GM21381 (cell line): Measurements from ENCODE around the gene CCDC93.
"Not testable (repeated sequence)": the region's sequence is repeated elsewhere in the genome, so short reads cannot be mapped to it uniquely, and the experiment has no call there.

Experiments used
- ATAC-seq: cut with Tn5 transposase; IDR thresholded peaks from one replicate; pipeline ENCODE4 v1.9.1; 2021; ENCODE audit warnings: mild to moderate bottlenecking, moderate library complexity; ENCODE audit not compliant: unreplicated experiment

The CCDC93 gene

GRCh38 chr2:117957616-117958015 lies 56.3 kb downstream of the CCDC93 start:
- no peak for ATAC-seq

DNA sequence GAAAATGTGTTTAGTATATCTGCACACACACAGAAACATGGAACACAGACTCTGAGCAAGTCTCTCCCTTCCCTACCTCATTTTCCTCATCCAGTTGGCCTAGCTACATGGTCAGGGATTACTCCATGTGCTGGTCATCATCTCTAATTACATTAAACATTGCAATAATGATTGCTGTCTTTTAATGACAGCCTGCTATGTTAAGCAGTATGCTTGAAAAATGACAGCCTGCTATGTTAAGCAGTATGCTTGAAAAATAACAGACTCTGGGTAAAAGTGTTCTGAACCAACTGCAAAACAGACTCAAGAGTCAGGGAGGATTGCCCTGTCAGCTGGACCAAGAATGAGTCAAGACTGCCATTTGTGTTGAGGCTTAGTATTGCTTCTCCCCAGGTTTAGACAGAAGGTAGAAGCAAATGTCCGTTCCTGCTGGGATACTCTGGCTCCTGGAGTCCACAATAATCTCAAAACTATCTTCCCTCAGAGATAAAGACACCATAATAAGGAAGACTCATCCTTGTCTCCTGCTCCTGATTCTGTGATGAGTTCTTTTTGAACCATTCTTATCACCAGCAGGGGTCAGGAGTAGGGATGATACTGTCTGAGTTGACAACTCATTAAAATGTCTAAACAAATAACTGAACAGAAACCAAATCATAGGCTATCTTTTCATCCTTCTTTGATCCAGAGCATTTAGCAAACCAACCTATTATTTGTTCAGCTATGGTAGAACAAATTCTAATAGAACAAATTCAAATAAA lies 57.7 kb downstream of the CCDC93 start:
- no peak for ATAC-seq

DNA sequence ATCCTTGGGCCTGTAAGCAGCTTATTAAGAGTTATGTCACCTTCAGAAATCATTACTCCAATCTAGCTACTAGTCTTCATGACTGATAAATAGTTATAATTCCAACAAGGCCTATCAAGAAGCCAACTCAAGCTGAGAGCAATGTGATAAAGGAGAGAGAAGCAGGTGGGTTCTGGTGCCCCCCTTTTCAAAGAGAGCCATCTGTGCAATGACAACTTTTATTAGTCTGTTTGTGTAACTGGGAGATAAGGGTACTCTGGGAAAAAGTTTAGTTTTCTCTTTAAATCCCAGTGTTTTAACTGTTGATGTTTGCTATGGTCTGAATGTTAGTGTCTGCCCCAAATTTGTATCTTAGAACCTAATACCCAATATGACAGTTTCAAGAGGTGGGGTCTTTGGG lies 60.6 kb downstream of the CCDC93 start:
- no peak for ATAC-seq

GRCh38 chr2:117952701-117953100 lies 61.2 kb downstream of the CCDC93 start:
- no peak for ATAC-seq

DNA sequence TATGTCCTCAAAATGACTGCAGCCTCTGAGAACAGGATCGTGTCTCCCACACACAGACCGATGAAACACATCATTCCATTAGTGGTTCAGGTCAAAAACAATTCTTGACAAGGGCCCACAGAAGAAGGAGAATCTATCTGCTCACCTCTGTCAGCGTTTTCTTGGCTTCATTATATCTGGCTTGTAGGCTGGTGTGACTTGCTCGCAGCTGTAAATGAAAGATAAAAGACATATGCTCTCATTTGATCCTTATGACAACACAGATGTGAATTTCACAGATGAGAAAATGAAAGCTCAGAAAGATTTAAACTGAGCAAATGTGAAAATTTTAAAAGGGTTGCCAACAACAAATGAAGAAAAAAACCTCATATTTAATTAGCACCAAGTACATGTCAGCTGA lies 61.6 kb downstream of the CCDC93 start:
- ATAC-seq, result no peak

- ATAC-seq, result no peak
These were observed 64.1 kb downstream of the CCDC93 start for GRCh38 chr2:117949806-117950205.

GRCh38 chr2:117948615-117949014 lies 65.3 kb downstream of the CCDC93 start:
- ATAC-seq, result no peak

GRCh38 chr2:117945296-117945695 lies 68.6 kb downstream of the CCDC93 start:
- ATAC-seq, result no peak

- no peak for ATAC-seq
These were observed 69.1 kb downstream of the CCDC93 start for GRCh38 chr2:117944816-117945215.

DNA sequence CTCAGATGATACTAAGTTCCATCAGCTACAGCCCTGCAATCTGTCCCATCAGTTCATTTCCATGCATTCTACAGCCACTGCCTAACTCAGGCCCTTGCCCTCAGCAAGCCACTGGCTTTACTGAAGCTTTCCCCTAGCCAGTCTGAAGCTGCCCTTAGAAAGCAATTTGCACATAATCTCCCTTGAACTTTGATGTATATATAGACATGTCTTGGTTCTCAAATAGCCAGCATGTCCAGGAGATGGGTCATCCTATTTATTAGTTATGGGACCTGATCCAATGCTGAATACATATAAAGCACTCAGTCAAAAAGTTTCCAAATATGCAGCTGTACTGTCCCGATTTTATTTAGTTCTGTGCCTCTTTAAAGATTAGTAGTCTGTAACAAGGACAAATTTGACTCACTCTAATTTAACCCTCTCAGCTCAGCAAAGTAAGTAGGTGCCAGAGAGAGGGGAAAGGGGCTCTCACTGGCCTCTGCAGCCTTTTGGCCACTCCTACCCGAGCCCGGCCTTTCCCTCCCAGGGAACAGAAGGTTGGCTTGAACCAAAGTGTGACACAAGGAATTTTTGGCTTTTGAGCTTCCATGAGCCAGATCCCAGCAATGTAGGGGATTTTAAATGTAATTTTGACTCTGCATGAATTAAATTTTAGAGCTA lies 70.7 kb downstream of the CCDC93 start:
- no peak for ATAC-seq

- ATAC-seq, result no peak
These were observed 71.3 kb downstream of the CCDC93 start for GRCh38 chr2:117942551-117942950.

- no peak for ATAC-seq
These were observed 72.2 kb downstream of the CCDC93 start for GRCh38 chr2:117941693-117942092.

- no peak for ATAC-seq
These were observed 73.4 kb downstream of the CCDC93 start for GRCh38 chr2:117940436-117940835.

DNA sequence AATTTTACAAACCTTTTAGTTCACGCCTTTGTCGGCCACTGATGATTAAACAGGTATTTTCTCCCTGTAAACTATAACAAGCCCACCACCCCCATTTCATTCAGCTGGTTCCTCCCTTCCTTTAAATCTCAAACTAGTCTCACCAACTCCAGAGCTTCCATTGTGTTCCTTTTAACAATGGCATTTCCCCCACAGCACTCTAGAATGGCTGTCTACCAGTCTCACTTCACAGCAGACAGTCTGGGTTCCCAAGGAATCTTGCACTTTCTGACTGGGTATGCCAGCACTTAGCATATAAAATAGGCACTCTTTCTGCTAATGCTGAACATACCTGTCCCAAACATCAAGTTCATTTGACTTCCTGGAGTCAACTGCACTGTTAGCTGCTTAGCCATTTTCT lies 75.3 kb downstream of the CCDC93 start:
- ATAC-seq, result no peak

DNA sequence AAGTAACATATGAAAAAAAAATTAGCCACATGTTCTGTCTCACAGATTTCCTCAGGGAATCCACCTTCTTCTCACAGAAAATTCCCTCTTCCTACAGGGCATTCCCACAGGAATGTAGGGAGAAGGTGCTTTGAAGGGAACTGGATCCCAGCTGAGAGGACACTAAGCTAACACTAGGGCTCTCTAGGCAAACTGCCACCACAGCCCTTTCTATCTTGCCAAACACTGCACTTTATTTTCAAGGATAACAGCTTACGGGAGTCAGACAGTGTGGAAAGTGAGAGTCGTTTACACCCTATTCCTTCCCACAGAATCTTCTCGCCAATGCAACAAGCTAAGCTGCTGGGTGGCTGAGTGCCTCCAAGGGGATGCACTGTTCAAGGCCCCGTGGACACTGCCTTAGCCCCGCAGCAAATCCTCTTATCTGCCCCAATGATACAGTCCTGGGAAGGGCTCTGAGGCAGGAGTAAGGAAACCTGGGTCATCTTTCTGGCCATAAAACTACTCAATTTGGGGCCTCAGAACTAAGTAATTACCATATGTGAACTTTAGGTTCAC lies 76.9 kb downstream of the CCDC93 start:
- no peak for ATAC-seq

DNA sequence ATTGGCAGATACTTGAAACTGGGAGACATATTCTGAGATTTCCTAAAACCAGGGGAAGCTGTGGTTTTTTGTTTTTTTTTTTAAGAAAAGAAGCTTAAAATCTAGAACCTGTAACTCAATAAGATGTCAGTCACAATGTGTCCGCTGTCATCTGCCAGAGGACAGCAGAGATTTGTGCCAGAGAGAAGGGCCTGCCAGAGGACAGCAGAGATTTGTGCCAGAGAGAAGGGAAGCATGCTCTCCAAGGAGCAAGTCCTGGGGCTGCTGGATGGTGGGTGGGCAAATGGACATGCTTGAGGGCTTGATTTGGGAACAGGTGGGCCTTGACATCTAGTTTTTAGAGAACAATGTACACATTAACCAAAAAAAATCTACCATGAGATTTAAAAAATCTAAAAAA lies 77.9 kb downstream of the CCDC93 start:
- ATAC-seq, result no peak

DNA sequence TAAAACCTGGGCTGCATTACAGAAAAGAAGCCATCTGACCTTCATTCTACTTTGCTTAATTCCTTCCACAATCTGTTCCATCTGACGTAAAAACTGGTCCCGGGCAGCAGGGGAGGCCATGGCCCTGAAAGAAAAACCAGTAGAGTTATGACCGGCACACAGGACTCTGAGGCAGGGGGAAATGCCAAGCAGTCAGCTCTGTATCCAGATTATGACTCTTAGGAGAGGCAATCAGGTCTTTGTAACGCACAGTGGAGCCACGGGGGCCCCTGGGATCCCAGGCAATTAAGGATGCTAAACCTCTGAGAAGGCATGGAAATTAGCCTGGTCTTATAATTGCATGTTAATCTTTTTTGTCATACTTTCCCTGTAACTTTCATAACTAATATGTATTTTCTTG lies 78.4 kb downstream of the CCDC93 start:
- no peak for ATAC-seq

DNA sequence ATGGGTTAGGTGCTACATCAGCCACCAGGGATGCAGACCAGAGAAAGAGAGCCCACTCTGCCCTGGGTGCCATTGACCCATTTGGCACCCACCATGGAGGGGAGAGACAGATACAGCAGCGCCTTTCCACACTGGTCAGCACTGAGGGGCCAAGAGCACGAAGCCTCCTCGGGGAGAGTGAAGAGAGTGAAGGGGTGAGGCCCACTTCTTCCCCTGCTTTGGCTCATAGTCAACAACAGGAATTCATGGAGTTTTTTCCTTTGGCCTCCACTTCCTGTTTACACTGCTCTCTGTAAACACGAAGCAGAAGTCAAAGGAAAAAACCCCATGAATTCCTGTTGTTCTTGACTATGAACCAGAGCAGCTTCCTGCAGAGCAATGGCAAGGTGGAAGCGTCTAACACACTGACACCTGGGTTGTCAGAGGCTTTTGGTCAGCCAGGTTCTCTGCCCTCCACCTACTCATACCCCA lies 80.0 kb downstream of the CCDC93 start:
- no peak for ATAC-seq

DNA sequence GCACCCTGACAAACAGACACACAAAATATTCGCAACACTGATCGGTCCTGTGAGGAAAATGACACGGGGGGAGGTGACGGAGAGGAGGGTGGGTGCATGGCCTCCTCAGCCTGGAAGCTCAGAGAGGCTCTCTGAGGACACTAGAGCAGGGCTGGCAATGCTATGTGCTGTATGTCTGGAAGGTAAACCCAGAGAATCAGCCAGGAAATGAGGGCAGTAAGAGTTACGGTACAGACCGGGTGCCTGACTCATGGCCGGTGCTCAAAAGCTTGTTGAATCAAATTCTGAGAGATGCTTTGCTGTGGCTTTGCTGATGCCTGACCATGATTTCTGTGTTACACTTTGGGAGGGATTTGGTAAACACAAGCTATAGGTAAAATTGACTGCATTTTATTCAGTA lies 81.9 kb downstream of the CCDC93 start:
- ATAC-seq, result no peak

DNA sequence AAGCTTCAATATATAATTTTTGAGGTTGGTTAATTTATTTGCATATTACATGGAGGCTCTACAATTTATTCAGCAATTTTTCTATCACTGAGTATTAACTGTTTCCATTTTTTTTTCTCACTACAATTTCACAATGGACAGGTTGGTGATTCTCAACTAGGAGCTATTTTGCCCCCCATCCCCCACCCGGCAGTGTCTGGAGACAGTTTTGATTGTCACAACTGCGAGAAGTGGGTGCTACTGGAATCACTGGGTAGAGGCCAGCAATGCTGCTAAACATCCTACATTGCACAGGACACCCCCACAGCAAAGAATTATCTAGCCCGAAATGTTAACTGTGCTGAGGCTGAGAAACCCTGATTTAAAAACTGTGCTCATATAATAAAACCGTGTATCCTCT lies 82.6 kb downstream of the CCDC93 start:
- ATAC-seq, result no peak

- ATAC-seq, result no peak
These were observed 83.1 kb downstream of the CCDC93 start for GRCh38 chr2:117930775-117931174.

- ATAC-seq, result not testable (repeated sequence)
These were observed 90.4 kb downstream of the CCDC93 start for GRCh38 chr2:117923471-117923870.
